Mucosa of descending colon (tissue), 3 donors: ENCODE measurements around the gene OBP2B. TPM values are rescaled to one million over a fixed set of nuclear protein-coding genes. Genes with fewer than 3 reads are reported as not detected.

Experiments
- ATAC-seq: fragments of 200-7000 bp; cut with Tn5 transposase; one replicate; pipeline ENCODE4 v1.9.1; 2020; ENCODE audit warnings: mild to moderate bottlenecking, moderate library complexity
- DNase-seq, 3 donors: peaks; one replicate each; pipeline ENCODE4 v3.0.0-alpha.2; 2020
- H3K36me3 ChIP-seq: fragments of 200-600 bp; one replicate; pipeline ENCODE4 v1.8.0; 2021; ENCODE audit warnings: low read depth, mild to moderate bottlenecking
- H3K4me1 ChIP-seq: fragments of 200-600 bp; one replicate; pipeline ENCODE4 v1.8.0; 2021; ENCODE audit warnings: low read depth, mild to moderate bottlenecking
- H3K4me3 ChIP-seq: fragments of 200-600 bp; one replicate; pipeline ENCODE4 v1.8.0; 2021; ENCODE audit warnings: mild to moderate bottlenecking
- H3K9me3 ChIP-seq: fragments of 200-600 bp; one replicate; pipeline ENCODE4 v1.8.0; 2021; ENCODE audit warnings: mild to moderate bottlenecking
- intact Hi-C, 2 donors: fragments of 100-400 bp; cut with DNase I in 1 of 2; cut with micrococcal nuclease in 1 of 2; formaldehyde crosslinking; loops; one replicate each; pipeline versions ENCODE4 v1.11.0 to v1.11.1; 2022; cut with DNase I, micrococcal nuclease
- total RNA-seq, 3 donors: library from RNA; stranded (reverse); fragmentation: NEBNext Ultra II Directional in 2 of 3; extraction: Animal tissue kit (Norgen Biotek cat#: 25700) in 2 of 3; gene quantifications; one replicate each; pipeline versions ENCODE4 v1.2.1 to v1.2.4, GENCODE V29; 2021 to 2023
- TF ChIP-seq, protein P1 (sequence below): fragments of 200-600 bp; IDR thresholded peaks from one replicate; pipeline ENCODE4 v1.8.0; 2022; ENCODE audit warnings: antibody characterized with exemption, mild to moderate bottlenecking
- donor health status: DM: no; HTN: no; CAD: no; lungs with moderate emphysema.
- donor health status: DM: no; HTN: no; CAD: no.
- donor health status: DM: no; HTN: yes; CAD: no.

Gene OBP2B
- total RNA-seq, 3 donors from 2014 or later = not detected

DNA sequence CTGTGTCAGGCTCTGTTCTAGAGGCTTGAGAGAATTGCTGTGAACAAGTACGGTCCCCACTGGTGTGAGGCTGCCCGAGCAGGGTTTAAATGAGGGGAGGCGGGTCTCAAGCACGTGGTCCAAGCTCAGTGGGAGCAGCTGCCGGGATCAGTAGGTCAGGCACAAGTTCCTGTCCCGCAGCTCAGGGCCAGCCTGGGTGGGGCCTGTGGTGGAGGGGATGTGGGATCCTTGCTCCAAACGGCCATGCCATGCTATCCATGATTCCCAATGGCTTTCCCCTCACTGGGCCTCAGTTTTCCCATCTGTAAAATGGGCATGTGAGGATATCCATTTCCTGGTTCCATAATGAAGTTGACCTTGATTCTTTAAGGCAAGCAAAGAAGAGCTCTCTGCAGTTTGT lies 17.1 kb downstream of the OBP2B start:
- no peak overlapping the region for H3K4me3 ChIP-seq
- DNase-seq = no peak
- no peaks in the 10 kb centered on the region for H3K4me1 ChIP-seq
- H3K36me3 ChIP-seq = no peaks in the 10 kb centered on the region
- intact Hi-C loops = no loop called here
- TF ChIP-seq, protein P1, sequence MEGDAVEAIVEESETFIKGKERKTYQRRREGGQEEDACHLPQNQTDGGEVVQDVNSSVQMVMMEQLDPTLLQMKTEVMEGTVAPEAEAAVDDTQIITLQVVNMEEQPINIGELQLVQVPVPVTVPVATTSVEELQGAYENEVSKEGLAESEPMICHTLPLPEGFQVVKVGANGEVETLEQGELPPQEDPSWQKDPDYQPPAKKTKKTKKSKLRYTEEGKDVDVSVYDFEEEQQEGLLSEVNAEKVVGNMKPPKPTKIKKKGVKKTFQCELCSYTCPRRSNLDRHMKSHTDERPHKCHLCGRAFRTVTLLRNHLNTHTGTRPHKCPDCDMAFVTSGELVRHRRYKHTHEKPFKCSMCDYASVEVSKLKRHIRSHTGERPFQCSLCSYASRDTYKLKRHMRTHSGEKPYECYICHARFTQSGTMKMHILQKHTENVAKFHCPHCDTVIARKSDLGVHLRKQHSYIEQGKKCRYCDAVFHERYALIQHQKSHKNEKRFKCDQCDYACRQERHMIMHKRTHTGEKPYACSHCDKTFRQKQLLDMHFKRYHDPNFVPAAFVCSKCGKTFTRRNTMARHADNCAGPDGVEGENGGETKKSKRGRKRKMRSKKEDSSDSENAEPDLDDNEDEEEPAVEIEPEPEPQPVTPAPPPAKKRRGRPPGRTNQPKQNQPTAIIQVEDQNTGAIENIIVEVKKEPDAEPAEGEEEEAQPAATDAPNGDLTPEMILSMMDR = no peak
- ATAC-seq = no peak
- H3K9me3 ChIP-seq = peaks cover 5% of the 10 kb centered on the region

GRCh38 chr9:133189826-133190225 lies 19.2 kb downstream of the OBP2B start:
- intact Hi-C loops = loop anchor here (10.0 kb wide), 2 partner anchors 135 to 295 kb away; no protein-coding TSS in a partner anchor
- Histone ChIP-seq H3K36me3 (no peaks in the 10 kb centered on the region), H3K9me3 (peaks cover under 1% of the 10 kb centered on the region), H3K4me1 (no peaks in the 10 kb centered on the region), H3K4me3 (no peak overlapping the region)
- ATAC-seq (no peak), DNase-seq (peak in 1 of 3 donors; percentile 22)
- TF ChIP-seq, protein P1 = no peak

GRCh38 chr9:133188843-133189180 lies 20.2 kb downstream of the OBP2B start:
- peak in 1 of 3 donors; percentile 15 for DNase-seq
- H3K4me3 ChIP-seq = no peak overlapping the region
- TF ChIP-seq, protein P1 = no peak
- H3K9me3 ChIP-seq = no peaks in the 10 kb centered on the region
- H3K4me1 ChIP-seq = no peaks in the 10 kb centered on the region
- no peak for ATAC-seq
- H3K36me3 ChIP-seq = no peaks in the 10 kb centered on the region
- intact Hi-C loops = loop anchor here (10.0 kb wide), 2 partner anchors 136 to 296 kb away; no protein-coding TSS in a partner anchor

GRCh38 chr9:133188006-133188842 lies 20.8 kb downstream of the OBP2B start:
- Histone ChIP-seq H3K4me3 (no peak overlapping the region), H3K4me1 (no peaks in the 10 kb centered on the region), H3K36me3 (no peaks in the 10 kb centered on the region), H3K9me3 (no peaks in the 10 kb centered on the region)
- intact Hi-C loops = loop anchor here (10.0 kb wide), 2 partner anchors 137 to 297 kb away; no protein-coding TSS in a partner anchor
- peak; percentile 67 for ATAC-seq
- peak; percentile 40 to 49 (median 46) for DNase-seq
- TF ChIP-seq, protein P1 = no peak

DNA sequence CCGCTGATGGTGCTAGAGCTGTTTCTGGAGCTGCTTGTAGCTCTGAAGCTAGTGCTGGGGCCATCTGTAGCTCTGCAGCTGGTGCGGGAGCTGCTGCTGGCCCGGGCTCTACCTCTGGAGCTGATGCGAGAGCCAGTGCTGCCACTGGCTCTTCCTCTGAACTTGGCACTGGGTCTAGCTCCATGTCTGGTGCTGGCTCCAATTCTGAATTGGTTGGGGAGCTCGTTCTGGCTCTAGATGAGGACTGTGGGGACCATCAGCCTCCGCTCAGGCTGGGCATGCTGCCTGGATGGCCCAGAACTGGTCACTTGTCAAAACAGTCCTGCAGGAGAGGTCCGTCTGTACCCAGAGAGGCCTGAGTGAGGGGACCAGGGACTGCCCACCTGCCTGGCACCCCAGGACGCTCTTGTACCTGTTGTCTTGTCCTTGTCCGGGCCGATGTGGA lies 21.5 kb downstream of the OBP2B start:
- H3K9me3 ChIP-seq = no peaks in the 10 kb centered on the region
- ATAC-seq = no peak

More for the DNA sequence above, 21.5 kb downstream of the OBP2B start:
- Histone ChIP-seq H3K4me1 (no peaks in the 10 kb centered on the region), H3K4me3 (no peak overlapping the region), H3K36me3 (no peaks in the 10 kb centered on the region)
- TF ChIP-seq, protein P1 = no peak
- intact Hi-C loops = loop anchor here (10.0 kb wide), 2 partner anchors 137 to 297 kb away; no protein-coding TSS in a partner anchor
- DNase-seq = peak in 1 of 3 donors; percentile 33
